ENCODE results near the gene ADAM19.

GRCh38 chr5:157603333-157604190 lies 28.0 kb upstream of the ADAM19 start:
- TF ChIP-seq EZH2 (IDR thresholded peaks at IDR 0.05; ENCODE audit: borderline replicate concordance, low read depth, low read length, severe bottlenecking), result no peak
- TF ChIP-seq CTCF (IDR thresholded peaks at IDR 0.05; ENCODE audit: borderline replicate concordance, extremely low read depth, low read length, poor library complexity, severe bottlenecking), result no peak

All from DND-41 (cell line).